GM23338 (cell line): ENCODE results near the gene SEMA5A. TPM values are rescaled to one million over a fixed set of nuclear protein-coding genes. Genes with fewer than 3 reads are reported as not detected.

Experiments
- ATAC-seq: fragments of 200-7000 bp; cut with Tn5 transposase; 3 replicates; pipeline ENCODE4 v1.9.1; 2020
- DNase-seq: peaks from one replicate; pipeline ENCODE4 v3.0.0-alpha.2; 2015; ENCODE audit warnings: low spot score
- H2AFZ ChIP-seq: fragments of 200-600 bp; sonication (generic); 2 replicates; pipeline ENCODE4 v1.8.0; 2016; ENCODE audit warnings: antibody characterized with exemption, mild to moderate bottlenecking, moderate library complexity
- H3F3A ChIP-seq: fragments of 200-600 bp; sonication (generic); replicated peaks from 2 replicates; pipeline ENCODE4 v1.8.0; 2017; ENCODE audit warnings: antibody characterized with exemption, mixed run types, low read depth
- H3K27ac ChIP-seq: fragments of 200-600 bp; sonication (generic); 2 replicates; pipeline ENCODE4 v1.6.1; 2016; ENCODE audit warnings: low read depth
- H3K27me3 ChIP-seq: fragments of 200-600 bp; sonication (generic); 2 replicates; pipeline ENCODE4 v1.8.0; 2016; ENCODE audit warnings: mild to moderate bottlenecking, mixed run types, moderate library complexity; ENCODE audit not compliant: insufficient read depth
- H3K36me3 ChIP-seq: fragments of 200-600 bp; sonication (generic); 2 replicates; pipeline ENCODE4 v1.8.0; 2016; ENCODE audit warnings: mild to moderate bottlenecking; ENCODE audit not compliant: insufficient read depth
- H3K4me1 ChIP-seq: fragments of 200-600 bp; sonication (generic); 2 replicates; pipeline ENCODE4 v1.8.0; 2016; ENCODE audit warnings: mild to moderate bottlenecking, moderate library complexity; ENCODE audit not compliant: insufficient read depth
- H3K4me2 ChIP-seq: fragments of 200-600 bp; sonication (generic); 2 replicates; pipeline ENCODE4 v1.7.1; 2017; ENCODE audit warnings: mixed run types
- H3K4me3 ChIP-seq: fragments of 200-600 bp; sonication (generic); 2 replicates; pipeline ENCODE4 v1.6.1; 2016; ENCODE audit warnings: mixed run types
- H3K79me2 ChIP-seq: fragments of 200-600 bp; sonication (generic); replicated peaks from 2 replicates; pipeline ENCODE4 v1.8.0; 2017; ENCODE audit warnings: mild to moderate bottlenecking; ENCODE audit not compliant: insufficient read depth
- H3K9me2 ChIP-seq: fragments of 200-600 bp; sonication (generic); 2 replicates; pipeline ENCODE4 v1.8.0; 2017; ENCODE audit not compliant: insufficient read depth
- H4K20me1 ChIP-seq: fragments of 200-600 bp; sonication (generic); replicated peaks from 2 replicates; pipeline ENCODE4 v1.8.0; 2017; ENCODE audit warnings: mild to moderate bottlenecking; ENCODE audit not compliant: insufficient read depth
- H3K27ac Mint-ChIP-seq: 2 replicates; pipeline ENCODE4 v1.8.0; 2020; ENCODE audit warnings: inconsistent platforms, mild to moderate bottlenecking, moderate library complexity, mixed read lengths
- H3K27me3 Mint-ChIP-seq: 3 replicates; pipeline ENCODE4 v1.8.0; 2022; ENCODE audit warnings: low read depth, mild to moderate bottlenecking, moderate library complexity, mixed read lengths, inconsistent platforms; ENCODE audit not compliant: insufficient read depth, poor library complexity
- H3K36me3 Mint-ChIP-seq: 3 replicates; pipeline ENCODE4 v1.8.0; 2021; ENCODE audit warnings: low read depth, mild to moderate bottlenecking, inconsistent platforms, moderate library complexity, mixed read lengths
- H3K4me1 Mint-ChIP-seq: 3 replicates; pipeline ENCODE4 v1.8.0; 2020; ENCODE audit warnings: mild to moderate bottlenecking, inconsistent platforms, mixed read lengths
- H3K4me3 Mint-ChIP-seq: 3 replicates; pipeline ENCODE4 v1.8.0; 2021; ENCODE audit warnings: moderate library complexity, mild to moderate bottlenecking, inconsistent platforms, mixed read lengths
- H3K9me3 Mint-ChIP-seq: 3 replicates; pipeline ENCODE4 v1.8.0; 2020; ENCODE audit warnings: moderate library complexity, mild to moderate bottlenecking, inconsistent platforms, mixed read lengths
- EZH2 ChIP-seq: fragments of 200-600 bp; sonication (generic); IDR thresholded peaks from one replicate; pipeline ENCODE4 v1.8.0; 2017; ENCODE audit warnings: antibody characterized with exemption, mild to moderate bottlenecking, low read depth; ENCODE audit not compliant: unreplicated experiment
- JUNB ChIP-seq: IDR thresholded peaks from one replicate; pipeline ENCODE4 v1.6.1; 2016; ENCODE audit warnings: antibody characterized with exemption; ENCODE audit not compliant: unreplicated experiment
- NANOG ChIP-seq: IDR thresholded peaks from 2 replicates; pipeline ENCODE4 v1.6.1; 2016; ENCODE audit warnings: antibody characterized with exemption, borderline replicate concordance
- POLR2AphosphoS5 ChIP-seq: IDR thresholded peaks from 2 replicates; pipeline ENCODE4 v1.6.1; 2016; ENCODE audit warnings: antibody characterized with exemption, low read depth
- STAT1 ChIP-seq: IDR thresholded peaks from one replicate; pipeline ENCODE4 v1.6.1; 2016; ENCODE audit warnings: antibody characterized with exemption; ENCODE audit not compliant: unreplicated experiment
- ZNF114 ChIP-seq: fragments of 250-450 bp; sonication (Bioruptor Pico); IDR thresholded peaks from 2 replicates; pipeline ENCODE4 v1.5.0; 2020; ENCODE audit warnings: mild to moderate bottlenecking, moderate library complexity
- polyA plus RNA-seq: library from polyadenylated mRNA; unstranded; fragments of >200 nt; fragmentation: Nextera tagmentation; extraction: Ambion mirVana; gene quantifications from 2 replicates; pipeline ENCODE4 v1.2.1, GENCODE V29; 2016
- total RNA-seq: library from RNA; depleted of rRNA; stranded (reverse); fragments of >200 nt; shearing (Covaris generic); gene quantifications from 2 replicates; pipeline ENCODE4 v1.2.3, GENCODE V29; 2014
- TF ChIP-seq, protein P1 (sequence below): fragments of 250-450 bp; sonication (Bioruptor Pico); IDR thresholded peaks from 2 replicates; pipeline ENCODE4 v1.5.0; 2020; ENCODE audit warnings: mild to moderate bottlenecking, moderate library complexity

SEMA5A gene
- total and polyA plus RNA-seq, 2 experiments from 2014 or later = 2.1 to 8.1 TPM

DNA sequence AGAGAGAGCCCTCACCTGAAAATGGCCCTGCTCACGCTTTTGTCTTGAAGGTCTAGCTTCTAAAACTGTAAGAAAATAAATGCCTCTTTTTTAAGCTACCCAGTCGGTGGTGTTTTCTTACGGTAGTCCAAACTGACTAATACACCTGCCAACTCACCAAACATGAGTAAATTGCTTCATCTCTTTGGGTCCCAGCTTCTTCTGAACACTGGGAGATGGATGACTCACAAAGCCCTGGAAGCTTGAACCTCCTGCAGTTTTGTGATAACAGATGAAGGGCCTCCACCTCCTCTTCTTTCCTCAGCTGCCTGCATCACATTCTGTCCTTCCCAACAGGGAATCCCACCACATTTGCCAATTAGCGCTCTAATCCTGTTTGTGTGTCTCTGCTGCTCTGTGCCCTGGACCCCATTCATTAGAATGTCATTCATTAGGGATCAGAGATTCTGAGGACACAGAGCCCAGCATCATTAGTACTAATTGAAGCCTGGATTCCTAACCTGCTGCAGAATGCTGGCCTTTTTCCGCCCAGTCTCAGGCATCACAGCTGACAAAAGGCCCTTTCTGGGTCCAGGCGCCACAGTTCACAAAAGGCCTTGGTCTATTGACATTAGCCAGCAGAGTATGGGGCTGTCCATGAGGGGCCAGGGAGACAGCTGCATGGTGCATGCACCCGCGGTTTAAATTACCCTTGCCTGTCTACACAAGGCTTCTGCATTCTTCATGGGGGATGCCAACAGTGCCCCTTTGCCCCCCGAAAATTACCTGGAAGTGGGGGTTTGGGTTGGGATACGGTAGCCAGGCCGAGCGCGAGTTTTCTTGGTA lies 349.3 kb downstream of the SEMA5A start (continued):
- TF ChIP-seq, protein P1, sequence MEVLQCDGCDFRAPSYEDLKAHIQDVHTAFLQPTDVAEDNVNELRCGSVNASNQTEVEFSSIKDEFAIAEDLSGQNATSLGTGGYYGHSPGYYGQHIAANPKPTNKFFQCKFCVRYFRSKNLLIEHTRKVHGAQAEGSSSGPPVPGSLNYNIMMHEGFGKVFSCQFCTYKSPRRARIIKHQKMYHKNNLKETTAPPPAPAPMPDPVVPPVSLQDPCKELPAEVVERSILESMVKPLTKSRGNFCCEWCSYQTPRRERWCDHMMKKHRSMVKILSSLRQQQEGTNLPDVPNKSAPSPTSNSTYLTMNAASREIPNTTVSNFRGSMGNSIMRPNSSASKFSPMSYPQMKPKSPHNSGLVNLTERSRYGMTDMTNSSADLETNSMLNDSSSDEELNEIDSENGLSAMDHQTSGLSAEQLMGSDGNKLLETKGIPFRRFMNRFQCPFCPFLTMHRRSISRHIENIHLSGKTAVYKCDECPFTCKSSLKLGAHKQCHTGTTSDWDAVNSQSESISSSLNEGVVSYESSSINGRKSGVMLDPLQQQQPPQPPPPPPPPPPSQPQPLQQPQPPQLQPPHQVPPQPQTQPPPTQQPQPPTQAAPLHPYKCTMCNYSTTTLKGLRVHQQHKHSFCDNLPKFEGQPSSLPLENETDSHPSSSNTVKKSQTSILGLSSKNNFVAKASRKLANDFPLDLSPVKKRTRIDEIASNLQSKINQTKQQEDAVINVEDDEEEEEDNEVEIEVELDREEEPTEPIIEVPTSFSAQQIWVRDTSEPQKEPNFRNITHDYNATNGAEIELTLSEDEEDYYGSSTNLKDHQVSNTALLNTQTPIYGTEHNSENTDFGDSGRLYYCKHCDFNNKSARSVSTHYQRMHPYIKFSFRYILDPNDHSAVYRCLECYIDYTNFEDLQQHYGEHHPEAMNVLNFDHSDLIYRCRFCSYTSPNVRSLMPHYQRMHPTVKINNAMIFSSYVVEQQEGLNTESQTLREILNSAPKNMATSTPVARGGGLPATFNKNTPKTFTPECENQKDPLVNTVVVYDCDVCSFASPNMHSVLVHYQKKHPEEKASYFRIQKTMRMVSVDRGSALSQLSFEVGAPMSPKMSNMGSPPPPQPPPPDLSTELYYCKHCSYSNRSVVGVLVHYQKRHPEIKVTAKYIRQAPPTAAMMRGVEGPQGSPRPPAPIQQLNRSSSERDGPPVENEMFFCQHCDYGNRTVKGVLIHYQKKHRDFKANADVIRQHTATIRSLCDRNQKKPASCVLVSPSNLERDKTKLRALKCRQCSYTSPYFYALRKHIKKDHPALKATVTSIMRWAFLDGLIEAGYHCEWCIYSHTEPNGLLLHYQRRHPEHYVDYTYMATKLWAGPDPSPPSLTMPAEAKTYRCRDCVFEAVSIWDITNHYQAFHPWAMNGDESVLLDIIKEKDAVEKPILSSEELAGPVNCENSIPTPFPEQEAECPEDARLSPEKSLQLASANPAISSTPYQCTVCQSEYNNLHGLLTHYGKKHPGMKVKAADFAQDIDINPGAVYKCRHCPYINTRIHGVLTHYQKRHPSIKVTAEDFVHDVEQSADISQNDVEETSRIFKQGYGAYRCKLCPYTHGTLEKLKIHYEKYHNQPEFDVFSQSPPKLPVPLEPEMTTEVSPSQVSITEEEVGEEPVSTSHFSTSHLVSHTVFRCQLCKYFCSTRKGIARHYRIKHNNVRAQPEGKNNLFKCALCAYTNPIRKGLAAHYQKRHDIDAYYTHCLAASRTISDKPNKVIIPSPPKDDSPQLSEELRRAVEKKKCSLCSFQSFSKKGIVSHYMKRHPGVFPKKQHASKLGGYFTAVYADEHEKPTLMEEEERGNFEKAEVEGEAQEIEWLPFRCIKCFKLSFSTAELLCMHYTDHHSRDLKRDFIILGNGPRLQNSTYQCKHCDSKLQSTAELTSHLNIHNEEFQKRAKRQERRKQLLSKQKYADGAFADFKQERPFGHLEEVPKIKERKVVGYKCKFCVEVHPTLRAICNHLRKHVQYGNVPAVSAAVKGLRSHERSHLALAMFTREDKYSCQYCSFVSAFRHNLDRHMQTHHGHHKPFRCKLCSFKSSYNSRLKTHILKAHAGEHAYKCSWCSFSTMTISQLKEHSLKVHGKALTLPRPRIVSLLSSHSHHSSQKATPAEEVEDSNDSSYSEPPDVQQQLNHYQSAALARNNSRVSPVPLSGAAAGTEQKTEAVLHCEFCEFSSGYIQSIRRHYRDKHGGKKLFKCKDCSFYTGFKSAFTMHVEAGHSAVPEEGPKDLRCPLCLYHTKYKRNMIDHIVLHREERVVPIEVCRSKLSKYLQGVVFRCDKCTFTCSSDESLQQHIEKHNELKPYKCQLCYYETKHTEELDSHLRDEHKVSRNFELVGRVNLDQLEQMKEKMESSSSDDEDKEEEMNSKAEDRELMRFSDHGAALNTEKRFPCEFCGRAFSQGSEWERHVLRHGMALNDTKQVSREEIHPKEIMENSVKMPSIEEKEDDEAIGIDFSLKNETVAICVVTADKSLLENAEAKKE (CRISPR knock-in tag) = no peak
- TF ChIP-seq JUNB = no peak
- TF ChIP-seq POLR2AphosphoS5 = no peak

GRCh38 chr5:9194509-9194908 lies 351.4 kb downstream of the SEMA5A start:
- ATAC-seq (no peak), DNase-seq (no peak)
- Histone ChIP-seq H3K27ac (no peak overlapping the region), H3K4me2 (no peak overlapping the region), H3K27me3 (no peaks in the 10 kb centered on the region), H3K4me3 (no peak overlapping the region), H2AFZ (no peak overlapping the region), H3K79me2 (no peaks in the 10 kb centered on the region), H3K4me1 (peaks cover 8% of the 10 kb centered on the region; the same call in 1 of the 2 replicates), H3K9me2 (no peaks in the 10 kb centered on the region), H3F3A (no peaks in the 10 kb centered on the region), H4K20me1 (no peaks in the 10 kb centered on the region), H3K36me3 (no peaks in the 10 kb centered on the region)
- Mint-ChIP-seq H3K4me1 (peaks cover 13% of the 10 kb centered on the region), H3K4me3 (no peak overlapping the region), H3K27ac (no peak overlapping the region), H3K36me3 (no peaks in the 10 kb centered on the region; the same call in 2 of the 3 replicates), H3K27me3 (peaks cover 8% of the 10 kb centered on the region), H3K9me3 (no peaks in the 10 kb centered on the region)
- TF ChIP-seq EZH2 (no peak), STAT1 (no peak), JUNB (no peak), POLR2AphosphoS5 (no peak), NANOG (no peak), ZNF114 (CRISPR knock-in tag) (no peak)
- TF ChIP-seq, protein P1 (CRISPR knock-in tag) = no peak
